ENCODE results near the gene DPM3.
"Not testable (repeated sequence)": the region's sequence is repeated elsewhere in the genome, so short reads cannot be mapped to it uniquely, and the experiment has no call there.

DPM3 gene

GRCh38 chr1:155166471-155167165, 26.3 kb upstream of the DPM3 start:
- Histone ChIP-seq H3K4me1 (ENCODE audit: control insufficient read depth in 1 of 2, insufficient read depth in 1 of 2, low read depth in 1 of 2, low read length in 1 of 2) (peaks cover 13 to 18% of the 10 kb centered on the region in 2 experiments), H3K27me3 (peaks cover 21% of the 10 kb centered on the region), H3K9me3 (no peaks in the 10 kb centered on the region), H3K27ac (no peak overlapping the region), H3K4me3 (ENCODE audit: low read depth in 1 of 2, low read length in 1 of 2) (peak overlapping the region in 1 of 2 experiments; percentile 0), H3K36me3 (peaks cover 12% of the 10 kb centered on the region)
- TF ChIP-seq, protein P1, sequence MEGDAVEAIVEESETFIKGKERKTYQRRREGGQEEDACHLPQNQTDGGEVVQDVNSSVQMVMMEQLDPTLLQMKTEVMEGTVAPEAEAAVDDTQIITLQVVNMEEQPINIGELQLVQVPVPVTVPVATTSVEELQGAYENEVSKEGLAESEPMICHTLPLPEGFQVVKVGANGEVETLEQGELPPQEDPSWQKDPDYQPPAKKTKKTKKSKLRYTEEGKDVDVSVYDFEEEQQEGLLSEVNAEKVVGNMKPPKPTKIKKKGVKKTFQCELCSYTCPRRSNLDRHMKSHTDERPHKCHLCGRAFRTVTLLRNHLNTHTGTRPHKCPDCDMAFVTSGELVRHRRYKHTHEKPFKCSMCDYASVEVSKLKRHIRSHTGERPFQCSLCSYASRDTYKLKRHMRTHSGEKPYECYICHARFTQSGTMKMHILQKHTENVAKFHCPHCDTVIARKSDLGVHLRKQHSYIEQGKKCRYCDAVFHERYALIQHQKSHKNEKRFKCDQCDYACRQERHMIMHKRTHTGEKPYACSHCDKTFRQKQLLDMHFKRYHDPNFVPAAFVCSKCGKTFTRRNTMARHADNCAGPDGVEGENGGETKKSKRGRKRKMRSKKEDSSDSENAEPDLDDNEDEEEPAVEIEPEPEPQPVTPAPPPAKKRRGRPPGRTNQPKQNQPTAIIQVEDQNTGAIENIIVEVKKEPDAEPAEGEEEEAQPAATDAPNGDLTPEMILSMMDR (IDR thresholded peaks at IDR 0.05): no peak

DNA sequence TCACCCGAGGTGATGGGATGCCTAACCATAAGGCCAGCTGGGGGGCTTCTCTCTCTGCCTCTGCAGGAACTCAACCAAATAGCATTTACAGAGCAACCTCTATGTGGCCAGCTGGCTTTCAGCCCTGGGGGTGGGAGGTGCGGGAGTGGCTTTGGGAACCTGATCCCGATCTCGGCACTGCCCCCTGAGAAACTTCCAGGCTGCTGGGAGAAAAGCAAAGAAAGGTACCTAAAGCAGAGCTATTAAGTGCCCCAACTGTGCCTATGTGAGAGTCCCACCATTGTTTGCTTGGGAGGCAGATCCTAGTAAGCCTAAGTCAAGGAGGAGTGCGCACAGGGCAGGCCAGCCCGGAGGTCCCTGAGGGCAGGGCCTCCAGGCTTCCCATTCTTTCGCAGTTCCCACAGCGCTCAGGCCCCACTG, 25.7 kb upstream of the DPM3 start:
- Histone ChIP-seq H3K27me3 (peaks cover 21% of the 10 kb centered on the region), H3K36me3 (peaks cover 12% of the 10 kb centered on the region), H3K9me3 (no peaks in the 10 kb centered on the region), H3K4me1 (ENCODE audit: control insufficient read depth in 1 of 2, insufficient read depth in 1 of 2, low read depth in 1 of 2, low read length in 1 of 2) (peaks cover 13 to 18% of the 10 kb centered on the region in 2 experiments), H3K27ac (no peak overlapping the region), H3K4me3 (ENCODE audit: low read depth in 1 of 2, low read length in 1 of 2) (no peak overlapping the region)
- TF ChIP-seq, protein P1 (IDR thresholded peaks at IDR 0.05): no peak

DNA sequence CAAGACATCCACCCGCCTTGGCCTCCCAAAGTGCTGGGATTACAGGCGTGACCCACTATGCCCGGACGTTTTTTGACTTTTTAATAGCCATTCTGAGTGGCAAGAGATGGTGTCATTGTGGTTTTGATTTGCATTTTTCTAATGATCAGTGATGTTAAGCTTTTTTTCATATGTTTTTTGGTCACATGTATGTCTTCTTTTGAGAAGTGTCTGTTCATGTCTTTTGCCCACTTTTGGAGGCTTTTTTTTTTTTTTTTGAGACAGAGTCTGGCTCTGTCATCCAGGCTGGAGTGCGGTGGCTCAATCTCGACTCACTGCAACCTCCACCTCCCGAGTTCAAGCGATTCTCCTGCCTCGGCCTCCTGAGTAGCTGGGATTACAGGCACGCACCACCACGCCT, 24.3 kb upstream of the DPM3 start:
- Histone ChIP-seq H3K36me3 (peaks cover 10% of the 10 kb centered on the region), H3K27me3 (peaks cover 21% of the 10 kb centered on the region), H3K4me1 (ENCODE audit: control insufficient read depth in 1 of 2, insufficient read depth in 1 of 2, low read depth in 1 of 2, low read length in 1 of 2) (peaks cover 13 to 18% of the 10 kb centered on the region in 2 experiments)
- not testable (repeated sequence) for H3K27ac ChIP-seq; H3K9me3 ChIP-seq; H3K4me3 ChIP-seq (ENCODE audit: low read depth in 1 of 2, low read length in 1 of 2)

DNA sequence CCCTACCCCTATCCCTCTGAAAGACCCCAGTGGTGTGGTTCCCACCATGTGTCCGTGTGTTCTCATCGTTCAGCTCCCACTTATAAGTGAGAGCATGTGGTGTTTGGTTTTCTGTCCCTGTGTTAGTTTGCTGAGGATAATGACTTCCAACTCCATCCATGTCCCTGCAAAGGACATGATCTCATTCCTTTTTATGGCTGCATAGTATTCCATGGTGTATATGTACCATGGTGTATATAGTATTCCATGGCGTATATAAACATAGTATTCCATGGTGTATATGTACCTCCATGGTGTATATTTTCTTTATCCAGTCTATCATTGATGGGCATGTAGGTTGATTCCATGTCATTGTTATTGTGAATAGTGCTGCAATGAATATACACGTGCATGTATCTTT, 23.5 kb upstream of the DPM3 start:
- H3K27ac ChIP-seq; H3K36me3 ChIP-seq; H3K4me3 ChIP-seq (ENCODE audit: low read depth in 1 of 2, low read length in 1 of 2); H3K9me3 ChIP-seq: not testable (repeated sequence)
- Histone ChIP-seq H3K4me1 (ENCODE audit: control insufficient read depth in 1 of 2, insufficient read depth in 1 of 2, low read depth in 1 of 2, low read length in 1 of 2) (peaks cover 13 to 18% of the 10 kb centered on the region in 2 experiments), H3K27me3 (peaks cover 21% of the 10 kb centered on the region)

- not testable (repeated sequence) for H3K36me3 ChIP-seq; H3K27ac ChIP-seq; H3K4me3 ChIP-seq (ENCODE audit: low read depth in 1 of 2, low read length in 1 of 2); H3K9me3 ChIP-seq
- peaks cover 9 to 13% of the 10 kb centered on the region in 2 experiments for H3K4me1 ChIP-seq (ENCODE audit: control insufficient read depth in 1 of 2, insufficient read depth in 1 of 2, low read depth in 1 of 2, low read length in 1 of 2)
- peaks cover 20% of the 10 kb centered on the region for H3K27me3 ChIP-seq
Observed at GRCh38 chr1:155162631-155163030, 22.3 kb upstream of the DPM3 start.

GRCh38 chr1:155160128-155160527, 19.8 kb upstream of the DPM3 start:
- Histone ChIP-seq H3K27ac (no peak overlapping the region), H3K36me3 (no peaks in the 10 kb centered on the region), H3K27me3 (no peaks in the 10 kb centered on the region), H3K4me1 (ENCODE audit: control insufficient read depth in 1 of 2, insufficient read depth in 1 of 2, low read depth in 1 of 2, low read length in 1 of 2) (no peaks in the 10 kb centered on the region), H3K9me3 (no peaks in the 10 kb centered on the region), H3K4me3 (ENCODE audit: low read depth in 1 of 2, low read length in 1 of 2) (no peak overlapping the region)
- TF ChIP-seq, protein P1 (IDR thresholded peaks at IDR 0.05): no peak

- no peak overlapping the region for H3K4me3 ChIP-seq (ENCODE audit: low read depth in 1 of 2, low read length in 1 of 2)
- no peaks in the 10 kb centered on the region for H3K9me3 ChIP-seq
- H3K27me3 ChIP-seq: no peaks in the 10 kb centered on the region
- TF ChIP-seq, protein P1 (IDR thresholded peaks at IDR 0.05): no peak
- H3K36me3 ChIP-seq: no peaks in the 10 kb centered on the region
- no peaks in the 10 kb centered on the region for H3K4me1 ChIP-seq (ENCODE audit: control insufficient read depth in 1 of 2, insufficient read depth in 1 of 2, low read depth in 1 of 2, low read length in 1 of 2)
- no peak overlapping the region for H3K27ac ChIP-seq
Observed at GRCh38 chr1:155158991-155159390, 18.7 kb upstream of the DPM3 start.

DNA sequence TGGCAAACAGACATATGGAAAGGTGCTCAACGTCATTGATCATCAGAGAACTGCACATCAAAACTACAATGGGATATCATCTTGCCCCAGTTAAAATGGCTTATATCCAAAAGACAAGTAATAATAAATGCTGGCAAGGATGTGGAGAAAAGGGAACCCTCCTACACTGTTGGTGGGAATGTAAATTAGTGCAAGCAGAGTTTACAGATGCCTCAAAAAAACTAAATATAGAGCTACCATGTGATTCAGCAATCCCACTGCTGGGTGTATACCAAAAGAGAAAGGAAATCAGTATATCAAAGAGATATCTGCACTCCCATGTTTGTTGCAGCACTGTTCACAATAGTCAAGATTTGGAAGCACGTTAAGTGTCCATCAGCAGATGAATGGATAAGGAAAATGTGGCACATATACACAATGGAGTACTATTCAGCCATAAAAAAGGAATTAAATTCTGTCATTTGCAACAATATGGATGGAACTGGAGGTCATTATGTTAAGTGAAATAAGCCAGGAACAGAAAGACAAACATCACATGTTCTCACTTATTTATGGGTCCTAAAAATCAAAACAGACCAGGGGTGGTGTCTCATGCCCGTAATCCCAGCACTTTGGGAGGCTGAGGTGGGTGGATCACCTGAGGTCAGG, 15.8 kb upstream of the DPM3 start:
- H3K4me1 ChIP-seq (ENCODE audit: control insufficient read depth in 1 of 2, insufficient read depth in 1 of 2, low read depth in 1 of 2, low read length in 1 of 2); H3K9me3 ChIP-seq; H3K27ac ChIP-seq; H3K27me3 ChIP-seq; H3K4me3 ChIP-seq (ENCODE audit: low read depth in 1 of 2, low read length in 1 of 2); H3K36me3 ChIP-seq: not testable (repeated sequence)

All from neutrophil (primary cell).